ENCODE measurements around the gene JARID2.

DNA sequence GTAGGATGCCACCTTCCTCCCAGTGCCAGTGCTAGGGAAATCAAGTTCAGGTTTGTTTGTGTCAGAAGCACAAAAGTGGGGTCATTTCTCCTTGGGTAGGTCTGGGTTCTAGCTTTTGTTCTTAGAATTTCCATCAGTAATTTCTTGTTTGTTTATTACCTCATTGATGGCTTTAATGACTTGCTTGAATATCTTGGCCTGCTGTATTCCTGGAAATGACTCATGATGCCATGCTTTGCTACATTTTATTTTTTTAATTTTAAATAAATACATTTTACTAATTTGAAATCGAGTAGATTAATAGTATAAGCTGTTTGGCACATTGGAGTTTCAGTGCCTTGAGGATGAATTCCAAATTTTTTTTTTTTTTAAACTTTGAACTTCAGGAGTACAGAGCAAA is 189.6 kb downstream of the JARID2 start:
- TF ChIP-seq, protein P1, sequence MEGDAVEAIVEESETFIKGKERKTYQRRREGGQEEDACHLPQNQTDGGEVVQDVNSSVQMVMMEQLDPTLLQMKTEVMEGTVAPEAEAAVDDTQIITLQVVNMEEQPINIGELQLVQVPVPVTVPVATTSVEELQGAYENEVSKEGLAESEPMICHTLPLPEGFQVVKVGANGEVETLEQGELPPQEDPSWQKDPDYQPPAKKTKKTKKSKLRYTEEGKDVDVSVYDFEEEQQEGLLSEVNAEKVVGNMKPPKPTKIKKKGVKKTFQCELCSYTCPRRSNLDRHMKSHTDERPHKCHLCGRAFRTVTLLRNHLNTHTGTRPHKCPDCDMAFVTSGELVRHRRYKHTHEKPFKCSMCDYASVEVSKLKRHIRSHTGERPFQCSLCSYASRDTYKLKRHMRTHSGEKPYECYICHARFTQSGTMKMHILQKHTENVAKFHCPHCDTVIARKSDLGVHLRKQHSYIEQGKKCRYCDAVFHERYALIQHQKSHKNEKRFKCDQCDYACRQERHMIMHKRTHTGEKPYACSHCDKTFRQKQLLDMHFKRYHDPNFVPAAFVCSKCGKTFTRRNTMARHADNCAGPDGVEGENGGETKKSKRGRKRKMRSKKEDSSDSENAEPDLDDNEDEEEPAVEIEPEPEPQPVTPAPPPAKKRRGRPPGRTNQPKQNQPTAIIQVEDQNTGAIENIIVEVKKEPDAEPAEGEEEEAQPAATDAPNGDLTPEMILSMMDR (conservative IDR thresholded peaks at IDR 0.05; ENCODE audit: low read length): no peak
- TF ChIP-seq EZH2phosphoT487 (IDR thresholded peaks at IDR 0.05; ENCODE audit: borderline replicate concordance, low read depth, low read length): no peak
